B cell (primary cell): ENCODE data around the gene TEDC1.

ENCODE experiments used
- CTCF ChIP-seq: fragments of 200-600 bp; IDR thresholded peaks from one replicate; pipeline ENCODE4 v1.8.0; 2022; ENCODE audit warnings: antibody characterized with exemption, mild to moderate bottlenecking
- EZH2 ChIP-seq: IDR thresholded peaks from 2 replicates; pipeline ENCODE4 v1.6.1; 2012; ENCODE audit warnings: borderline replicate concordance, low read depth, mild to moderate bottlenecking, moderate library complexity, low read length; ENCODE audit not compliant: insufficient read depth, poor library complexity, severe bottlenecking

GRCh38 chr14:105505101-105505500 lies 14.1 kb downstream of the TEDC1 start:
- TF ChIP-seq CTCF (no peak), EZH2 (no peak)
